GM23248 (cell line): ENCODE data around the gene SLC6A18. TPM values are rescaled to one million over a fixed set of nuclear protein-coding genes. Genes with fewer than 3 reads are reported as not detected.

Experiments
- DNase-seq: peaks from one replicate; pipeline ENCODE4 v3.0.0-alpha.2; 2015
- H2AFZ ChIP-seq: fragments of 200-600 bp; sonication (generic); 2 replicates; pipeline ENCODE4 v1.6.1; 2016; ENCODE audit warnings: antibody characterized with exemption
- H3F3A ChIP-seq: fragments of 200-600 bp; sonication (generic); 2 replicates; pipeline ENCODE4 v1.6.1; 2016; ENCODE audit warnings: mild to moderate bottlenecking, antibody characterized with exemption, mixed run types; ENCODE audit not compliant: insufficient read depth
- H3K27ac ChIP-seq: fragments of 200-600 bp; sonication (generic); 2 replicates; pipeline ENCODE4 v1.5.1; 2016; ENCODE audit warnings: mild to moderate bottlenecking
- H3K27me3 ChIP-seq: fragments of 200-600 bp; sonication (generic); replicated peaks from 2 replicates; pipeline ENCODE4 v1.6.1; 2016; ENCODE audit warnings: mild to moderate bottlenecking; ENCODE audit not compliant: insufficient read depth
- H3K36me3 ChIP-seq: fragments of 200-600 bp; sonication (generic); 2 replicates; pipeline ENCODE4 v1.6.1; 2016; ENCODE audit warnings: low read depth, mild to moderate bottlenecking
- H3K4me1 ChIP-seq: fragments of 200-600 bp; sonication (generic); 2 replicates; pipeline ENCODE4 v1.6.1; 2016; ENCODE audit warnings: mild to moderate bottlenecking; ENCODE audit not compliant: insufficient read depth
- H3K4me2 ChIP-seq: fragments of 200-600 bp; sonication (generic); one replicate; pipeline ENCODE4 v1.6.1; 2016; ENCODE audit warnings: mild to moderate bottlenecking; ENCODE audit not compliant: unreplicated experiment
- H3K4me3 ChIP-seq: fragments of 200-600 bp; sonication (generic); 2 replicates; pipeline ENCODE4 v1.5.1; 2016; ENCODE audit warnings: mild to moderate bottlenecking
- H3K79me2 ChIP-seq: fragments of 200-600 bp; sonication (generic); 2 replicates; pipeline ENCODE4 v1.6.1; 2016; ENCODE audit warnings: mild to moderate bottlenecking; ENCODE audit not compliant: insufficient read depth
- H3K9ac ChIP-seq: fragments of 200-600 bp; sonication (generic); 2 replicates; pipeline ENCODE4 v1.6.1; 2016; ENCODE audit warnings: mild to moderate bottlenecking
- H3K9me2 ChIP-seq: fragments of 200-600 bp; sonication (generic); 2 replicates; pipeline ENCODE4 v1.6.1; 2016; ENCODE audit warnings: mixed run types, mild to moderate bottlenecking, moderate library complexity; ENCODE audit not compliant: insufficient read depth
- H3K9me3 ChIP-seq: fragments of 200-600 bp; sonication (generic); one replicate; pipeline ENCODE4 v1.6.1; 2017; ENCODE audit warnings: low read depth
- H4K20me1 ChIP-seq: fragments of 200-600 bp; sonication (generic); 2 replicates; pipeline ENCODE4 v1.6.0; 2016; ENCODE audit not compliant: insufficient read depth
- EZH2 ChIP-seq: fragments of 200-600 bp; sonication (generic); IDR thresholded peaks from 2 replicates; pipeline ENCODE4 v1.6.1; 2018; ENCODE audit warnings: antibody characterized with exemption, mild to moderate bottlenecking; ENCODE audit not compliant: insufficient read depth, poor library complexity, severe bottlenecking
- EZH2phosphoT487 ChIP-seq: fragments of 200-600 bp; sonication (generic); IDR thresholded peaks from 2 replicates; pipeline ENCODE4 v1.6.1; 2018; ENCODE audit warnings: antibody characterized with exemption, moderate library complexity, mild to moderate bottlenecking, low read depth; ENCODE audit not compliant: insufficient read depth
- WGBS, 2 experiments: methylation state at CpG; one replicate each; pipeline ENCODE4 v1.1.6; 2015 to 2017; ENCODE audit warnings: low lambda C conversion rate in 2 of 2, low coverage in 1 of 2; ENCODE audit errors: missing lambda C conversion rate in 2 of 2; 5-methylcytosine and 5-hydroxymethylcytosine counted together
- in situ Hi-C: fragments of 300-500 bp; cut with MboI; formaldehyde crosslinking; loops from 2 replicates; pipeline ENCODE4 v1.15.0; 2020
- polyA plus RNA-seq: library from polyadenylated mRNA; unstranded; fragments of >200 nt; fragmentation: Nextera tagmentation; extraction: Ambion mirVana; gene quantifications from 2 replicates; pipeline ENCODE4 v1.2.1, GENCODE V29; 2016
- total RNA-seq: library from RNA; depleted of rRNA; stranded (reverse); fragments of >200 nt; shearing (Covaris generic); gene quantifications from 2 replicates; pipeline ENCODE4 v1.2.3, GENCODE V29; 2014

The SLC6A18 gene
- total and polyA plus RNA-seq, 2 experiments from 2014 or later, result not detected

- in situ Hi-C loops, result no loop called here
- no peak overlapping the region for H3K4me2 ChIP-seq
- no peak overlapping the region for H2AFZ ChIP-seq
- WGBS, 2 experiments, result 78 to 81% methylated on average over 40 to 41 of the region's 42 CpGs
- H3K4me3 ChIP-seq, result no peak overlapping the region
- no peaks in the 10 kb centered on the region for H3F3A ChIP-seq
- TF ChIP-seq EZH2 (no peak), EZH2phosphoT487 (no peak)
- H3K9me3 ChIP-seq, result no peaks in the 10 kb centered on the region
- no peaks in the 10 kb centered on the region for H4K20me1 ChIP-seq
- no peak for DNase-seq
- H3K27ac ChIP-seq, result no peak overlapping the region
- no peak overlapping the region for H3K9ac ChIP-seq
- H3K9me2 ChIP-seq, result no peaks in the 10 kb centered on the region
- no peaks in the 10 kb centered on the region for H3K36me3 ChIP-seq
- no peaks in the 10 kb centered on the region for H3K79me2 ChIP-seq
- no peaks in the 10 kb centered on the region for H3K27me3 ChIP-seq
- no peaks in the 10 kb centered on the region for H3K4me1 ChIP-seq
Measured at GRCh38 chr5:1278656-1279442, 53.7 kb downstream of the SLC6A18 start.

DNA sequence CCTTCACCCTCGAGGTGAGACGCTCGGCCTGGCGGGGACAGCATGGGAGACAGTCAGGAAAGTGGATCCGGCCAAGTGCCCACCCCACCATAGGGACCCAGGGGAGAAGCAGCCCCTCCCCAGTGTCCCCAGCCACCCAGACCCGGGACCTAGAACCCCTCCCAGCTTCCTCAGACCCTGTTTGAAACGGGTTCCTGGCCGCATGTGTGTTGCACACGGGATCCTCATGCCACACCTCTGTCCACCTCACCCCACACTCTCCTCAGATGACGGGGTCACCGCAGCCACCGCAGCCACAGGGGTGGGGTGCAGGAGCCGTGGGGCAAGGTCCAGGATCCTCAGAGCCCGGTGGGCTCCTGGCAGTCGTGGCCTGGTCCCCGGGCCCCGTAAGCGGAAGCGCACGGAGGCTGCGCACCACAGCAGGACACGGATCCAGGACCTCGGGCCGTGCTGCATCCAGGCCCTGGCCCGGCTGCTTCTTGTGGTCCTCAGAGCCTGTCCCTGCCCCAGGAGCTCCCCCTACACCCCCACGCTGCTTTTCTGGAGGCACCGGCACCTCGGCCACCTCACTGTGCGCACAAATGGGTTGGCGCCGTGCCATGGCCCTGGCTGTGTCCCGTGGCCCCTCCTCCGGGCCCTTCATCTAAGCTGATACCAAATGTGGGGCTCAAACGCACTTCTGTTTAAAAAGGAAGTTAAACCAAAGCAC is 54.4 kb downstream of the SLC6A18 start:
- in situ Hi-C loops, result no loop called here
- Histone ChIP-seq H3F3A (no peaks in the 10 kb centered on the region), H3K36me3 (no peaks in the 10 kb centered on the region), H2AFZ (no peak overlapping the region), H3K4me3 (no peak overlapping the region), H3K27ac (no peak overlapping the region), H3K4me2 (no peak overlapping the region), H3K4me1 (no peaks in the 10 kb centered on the region), H4K20me1 (no peaks in the 10 kb centered on the region), H3K9ac (no peak overlapping the region), H3K9me2 (no peaks in the 10 kb centered on the region), H3K9me3 (no peaks in the 10 kb centered on the region), H3K27me3 (no peaks in the 10 kb centered on the region), H3K79me2 (no peaks in the 10 kb centered on the region)
- WGBS, 2 experiments, result 66 to 68% methylated on average over 31 to 34 of the region's 34 CpGs
- TF ChIP-seq EZH2phosphoT487 (no peak), EZH2 (no peak)
- no peak for DNase-seq

GRCh38 chr5:1280177-1281037 is 55.2 kb downstream of the SLC6A18 start:
- no peaks in the 10 kb centered on the region for H3K27me3 ChIP-seq
- no peak overlapping the region for H3K27ac ChIP-seq
- no peaks in the 10 kb centered on the region for H3K9me2 ChIP-seq
- H3K4me2 ChIP-seq, result no peak overlapping the region
- no peaks in the 10 kb centered on the region for H4K20me1 ChIP-seq
- no peak for DNase-seq
- no peaks in the 10 kb centered on the region for H3K4me1 ChIP-seq
- no peak overlapping the region for H2AFZ ChIP-seq
- no peak overlapping the region for H3K9ac ChIP-seq
- H3K36me3 ChIP-seq, result no peaks in the 10 kb centered on the region
- in situ Hi-C loops, result no loop called here
- no peaks in the 10 kb centered on the region for H3K9me3 ChIP-seq
- 63 to 68% methylated on average over 31 of the region's 32 CpGs for WGBS, 2 experiments
- no peaks in the 10 kb centered on the region for H3F3A ChIP-seq
- H3K79me2 ChIP-seq, result no peaks in the 10 kb centered on the region
- no peak overlapping the region for H3K4me3 ChIP-seq
- TF ChIP-seq EZH2phosphoT487 (no peak), EZH2 (no peak)
